Mesendoderm (in vitro differentiated cells): Measurements from ENCODE around the gene CD3E.

Source experiments
- DNase-seq: peaks from one replicate; pipeline ENCODE4 v3.0.0; 2013
- H2AK5ac ChIP-seq: 2 replicates; pipeline ENCODE4 v1.6.1; 2013; ENCODE audit warnings: low read length, inconsistent platforms
- H2BK120ac ChIP-seq: 2 replicates; pipeline ENCODE4 v1.6.1; 2013; ENCODE audit warnings: low read depth, mild to moderate bottlenecking, low read length, moderate library complexity, mixed read lengths
- H2BK15ac ChIP-seq: replicated peaks from 2 replicates; pipeline ENCODE4 v1.6.1; 2013; ENCODE audit warnings: low read depth, mild to moderate bottlenecking, moderate library complexity
- H2BK5ac ChIP-seq: 2 replicates; pipeline ENCODE4 v1.6.1; 2013; ENCODE audit warnings: low read length, inconsistent platforms
- H3K18ac ChIP-seq: 2 replicates; pipeline ENCODE4 v1.6.1; 2013; ENCODE audit warnings: mild to moderate bottlenecking, low read length, mixed read lengths
- H3K23ac ChIP-seq: one replicate; pipeline ENCODE4 v1.6.1; 2013; ENCODE audit warnings: low read length
- H3K27ac ChIP-seq: 2 replicates; pipeline ENCODE4 v1.5.1; 2013; ENCODE audit warnings: low read depth, mild to moderate bottlenecking, inconsistent platforms, low read length, moderate library complexity
- H3K27me3 ChIP-seq: 2 replicates; pipeline ENCODE4 v1.6.1; 2013; ENCODE audit warnings: low read length, control low read depth, mild to moderate bottlenecking, inconsistent platforms; ENCODE audit not compliant: insufficient read depth, poor library complexity
- H3K36me3 ChIP-seq: 2 replicates; pipeline ENCODE4 v1.6.1; 2013; ENCODE audit warnings: low read length, inconsistent platforms; ENCODE audit not compliant: control insufficient read depth, insufficient read depth
- H3K4ac ChIP-seq: one replicate; pipeline ENCODE4 v1.6.1; 2013; ENCODE audit warnings: low read depth, mild to moderate bottlenecking, low read length, moderate library complexity
- H3K4me1 ChIP-seq: 2 replicates; pipeline ENCODE4 v1.6.1; 2013; ENCODE audit warnings: low read depth, low read length, inconsistent platforms; ENCODE audit not compliant: control insufficient read depth
- H3K4me2 ChIP-seq: 2 replicates; pipeline ENCODE4 v1.6.1; 2013; ENCODE audit warnings: low read length
- H3K4me3 ChIP-seq: 2 replicates; pipeline ENCODE4 v1.5.1; 2013; ENCODE audit warnings: mild to moderate bottlenecking, low read length
- H3K56ac ChIP-seq: one replicate; pipeline ENCODE4 v1.6.1; 2013; ENCODE audit warnings: low read length
- H3K79me1 ChIP-seq: 2 replicates; pipeline ENCODE4 v1.6.1; 2013; ENCODE audit warnings: low read length, inconsistent platforms
- H3K79me2 ChIP-seq: 2 replicates; pipeline ENCODE4 v1.6.1; 2013; ENCODE audit warnings: mild to moderate bottlenecking, low read length; ENCODE audit not compliant: control insufficient read depth, insufficient read depth
- H3K9ac ChIP-seq: 2 replicates; pipeline ENCODE4 v1.6.1; 2013; ENCODE audit warnings: low read length, inconsistent platforms
- H4K5ac ChIP-seq: one replicate; pipeline ENCODE4 v1.6.1; 2013; ENCODE audit warnings: low read length
- H4K8ac ChIP-seq: one replicate; pipeline ENCODE4 v1.6.1; 2013; ENCODE audit warnings: low read depth, mild to moderate bottlenecking, control low read depth, low read length, moderate library complexity
- WGBS: extraction: QIAGEN DNeasy Blood & Tissue Kit; methylation state at CpG from one replicate; pipeline ENCODE4 v1.1.7; 2013; ENCODE audit warnings: low lambda C conversion rate, missing lambda C conversion rate; ENCODE audit not compliant: insufficient coverage; ENCODE audit errors: extremely low coverage; 5-methylcytosine and 5-hydroxymethylcytosine counted together

Gene CD3E

GRCh38 chr11:118283037-118283636 is 21.4 kb upstream of the CD3E start:
- Histone ChIP-seq H3K27ac (no peak overlapping the region), H3K23ac (no peak overlapping the region), H3K9ac (no peak overlapping the region), H3K4me2 (no peak overlapping the region), H3K4me1 (no peaks in the 10 kb centered on the region), H3K79me1 (no peaks in the 10 kb centered on the region), H2BK120ac (no peak overlapping the region), H3K4me3 (no peak overlapping the region), H3K36me3 (no peaks in the 10 kb centered on the region), H3K18ac (no peak overlapping the region), H4K8ac (no peak overlapping the region), H2AK5ac (no peak overlapping the region), H3K27me3 (no peaks in the 10 kb centered on the region), H3K79me2 (no peaks in the 10 kb centered on the region), H4K5ac (no peak overlapping the region), H3K56ac (no peak overlapping the region), H3K4ac (no peak overlapping the region), H2BK15ac (no peak overlapping the region), H2BK5ac (no peak overlapping the region)
- no peak for DNase-seq
- no CpG with 5 or more reads among the region's 5 CpGs for WGBS

DNA sequence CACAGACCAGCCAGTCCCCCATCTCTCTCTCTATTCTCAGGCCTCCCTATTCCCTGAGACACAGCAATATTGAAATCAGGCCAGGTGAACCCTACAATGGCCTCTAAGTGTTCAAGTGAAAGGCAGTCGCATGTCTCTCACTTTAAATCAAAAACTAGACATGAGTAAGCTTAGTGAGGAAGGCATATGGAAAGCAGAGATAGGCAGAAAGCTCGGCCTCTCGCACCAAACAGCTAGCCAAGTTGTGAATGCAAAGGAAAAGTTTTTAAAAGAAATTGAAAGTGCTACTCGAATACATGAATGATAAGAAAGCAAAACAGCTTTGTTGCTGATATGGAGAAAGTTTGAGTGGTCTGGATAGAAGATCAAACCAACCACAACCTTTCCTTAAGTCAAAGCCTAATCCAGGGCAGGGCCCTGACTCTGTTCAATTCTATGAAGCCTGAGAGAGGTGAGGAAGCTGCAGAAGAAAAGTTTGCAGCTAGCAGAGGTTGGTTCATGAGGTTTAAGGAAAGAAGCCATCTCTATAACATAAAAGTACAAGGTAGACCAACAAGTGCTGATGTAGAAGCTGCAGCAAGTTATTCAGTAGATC is 20.7 kb upstream of the CD3E start:
- Histone ChIP-seq H3K4ac (no peak overlapping the region), H4K5ac (no peak overlapping the region), H3K4me3 (no peak overlapping the region), H2AK5ac (no peak overlapping the region), H3K27ac (no peak overlapping the region), H4K8ac (no peak overlapping the region), H3K36me3 (no peaks in the 10 kb centered on the region), H3K79me1 (no peaks in the 10 kb centered on the region), H3K4me2 (no peak overlapping the region), H2BK5ac (no peak overlapping the region), H3K23ac (no peak overlapping the region), H3K79me2 (no peaks in the 10 kb centered on the region), H3K27me3 (no peaks in the 10 kb centered on the region), H3K4me1 (no peaks in the 10 kb centered on the region), H3K9ac (no peak overlapping the region), H3K56ac (no peak overlapping the region), H2BK15ac (no peak overlapping the region), H3K18ac (no peak overlapping the region), H2BK120ac (no peak overlapping the region)
- no peak for DNase-seq
- WGBS, result no CpG with 5 or more reads among the region's 4 CpGs

- WGBS, result no CpG with 5 or more reads among the region's 2 CpGs
- Histone ChIP-seq H3K9ac (no peak overlapping the region), H3K4me3 (no peak overlapping the region), H3K79me1 (no peaks in the 10 kb centered on the region), H3K36me3 (no peaks in the 10 kb centered on the region), H2BK120ac (no peak overlapping the region), H2AK5ac (no peak overlapping the region), H3K27me3 (no peaks in the 10 kb centered on the region), H3K79me2 (no peaks in the 10 kb centered on the region), H2BK5ac (no peak overlapping the region), H4K8ac (no peak overlapping the region), H4K5ac (no peak overlapping the region), H3K18ac (no peak overlapping the region), H3K4me2 (no peak overlapping the region), H3K23ac (no peak overlapping the region), H2BK15ac (no peak overlapping the region), H3K4me1 (no peaks in the 10 kb centered on the region), H3K4ac (no peak overlapping the region), H3K56ac (no peak overlapping the region), H3K27ac (no peak overlapping the region)
- no peak for DNase-seq
Measured at GRCh38 chr11:118286545-118286944, 18.0 kb upstream of the CD3E start.

DNA sequence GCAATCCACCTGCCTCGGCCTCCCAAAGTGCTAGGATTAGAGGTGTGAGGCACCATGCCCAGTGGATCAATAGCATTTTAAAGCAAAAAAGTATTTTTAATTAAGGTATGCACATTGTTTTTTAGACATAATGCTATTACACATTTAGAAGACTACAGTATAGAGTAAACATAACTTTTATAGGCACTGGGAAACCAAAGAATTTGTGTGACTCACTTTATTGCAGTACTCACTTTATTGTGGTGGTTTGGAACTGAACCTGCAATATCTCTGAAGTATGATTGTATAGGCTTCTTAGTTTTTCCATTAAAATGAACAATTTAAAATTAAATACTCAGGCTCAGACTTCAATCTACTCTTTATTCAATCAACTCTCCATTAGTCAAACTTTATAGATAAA is 17.5 kb upstream of the CD3E start:
- no peaks in the 10 kb centered on the region for H3K27me3 ChIP-seq
- no CpG with 5 or more reads among the region's 1 CpG for WGBS
- no peak overlapping the region for H3K4me2 ChIP-seq
- H2BK5ac ChIP-seq, result no peak overlapping the region
- no peak overlapping the region for H2AK5ac ChIP-seq
- H3K27ac ChIP-seq, result no peak overlapping the region
- no peaks in the 10 kb centered on the region for H3K36me3 ChIP-seq
- H4K8ac ChIP-seq, result no peak overlapping the region
- H3K4me1 ChIP-seq, result no peaks in the 10 kb centered on the region
- no peak overlapping the region for H3K9ac ChIP-seq
- H2BK15ac ChIP-seq, result no peak overlapping the region
- H3K23ac ChIP-seq, result no peak overlapping the region
- no peak for DNase-seq
- no peaks in the 10 kb centered on the region for H3K79me2 ChIP-seq
- no peaks in the 10 kb centered on the region for H3K79me1 ChIP-seq
- H3K18ac ChIP-seq, result no peak overlapping the region
- H3K4me3 ChIP-seq, result no peak overlapping the region
- no peak overlapping the region for H4K5ac ChIP-seq
- H2BK120ac ChIP-seq, result no peak overlapping the region
- H3K4ac ChIP-seq, result no peak overlapping the region
- no peak overlapping the region for H3K56ac ChIP-seq

- Histone ChIP-seq H3K79me1 (no peaks in the 10 kb centered on the region), H3K4me3 (no peak overlapping the region), H2BK15ac (no peak overlapping the region), H3K4ac (no peak overlapping the region), H3K36me3 (no peaks in the 10 kb centered on the region), H3K4me1 (no peaks in the 10 kb centered on the region), H3K27me3 (no peaks in the 10 kb centered on the region), H3K27ac (no peak overlapping the region), H2BK5ac (no peak overlapping the region), H3K9ac (no peak overlapping the region), H2BK120ac (no peak overlapping the region), H4K8ac (no peak overlapping the region), H3K18ac (no peak overlapping the region), H3K4me2 (no peak overlapping the region), H3K23ac (no peak overlapping the region), H4K5ac (no peak overlapping the region), H3K56ac (no peak overlapping the region), H2AK5ac (no peak overlapping the region), H3K79me2 (no peaks in the 10 kb centered on the region)
- DNase-seq, result no peak
Measured at GRCh38 chr11:118289401-118289800, 15.1 kb upstream of the CD3E start.

- Histone ChIP-seq H3K18ac (no peak overlapping the region), H2BK15ac (no peak overlapping the region), H2BK5ac (no peak overlapping the region), H3K27ac (no peak overlapping the region), H4K8ac (no peak overlapping the region), H3K4me1 (no peaks in the 10 kb centered on the region), H3K56ac (no peak overlapping the region), H2BK120ac (no peak overlapping the region), H2AK5ac (no peak overlapping the region), H3K79me1 (no peaks in the 10 kb centered on the region), H3K36me3 (no peaks in the 10 kb centered on the region), H3K4me2 (no peak overlapping the region), H4K5ac (no peak overlapping the region), H3K23ac (no peak overlapping the region), H3K4ac (no peak overlapping the region), H3K27me3 (no peaks in the 10 kb centered on the region), H3K9ac (no peak overlapping the region), H3K4me3 (no peak overlapping the region), H3K79me2 (no peaks in the 10 kb centered on the region)
- DNase-seq, result peak; percentile 59
- WGBS, result no CpG with 5 or more reads among the region's 9 CpGs
Measured at GRCh38 chr11:118290923-118291322, 13.6 kb upstream of the CD3E start.
